Activated CD8-positive, alpha-beta T cell treated with anti-CD3 and anti-CD28 coated beads for 36 hours (primary cell): ENCODE data around the gene ASGR1. TPM values are rescaled to one million over a fixed set of nuclear protein-coding genes. Genes with fewer than 3 reads are reported as not detected.

Source experiments
- ATAC-seq: fragments of 200-7000 bp; cut with Tn5 transposase; one replicate; pipeline ENCODE4 v1.10.0; 2021; ENCODE audit warnings: mild to moderate bottlenecking, moderate library complexity
- CTCF ChIA-PET: fragments of 350-600 bp; sonication (Branson Sonifier 250); formaldehyde crosslinking; loops from one replicate; lab custom pipeline; 2021; ENCODE audit warnings: antibody characterized with exemption; lab: Charles Lee
- POLR2A ChIA-PET: fragments of 350-600 bp; sonication (Branson Sonifier 250); formaldehyde crosslinking; loops from one replicate; lab custom pipeline; 2021; ENCODE audit warnings: antibody characterized with exemption; lab: Charles Lee
- DNase-seq: peaks from one replicate; pipeline ENCODE4 v3.0.0-alpha.2; 2020
- H3K27ac Mint-ChIP-seq: one replicate; pipeline ENCODE4 v1.8.0; 2021; ENCODE audit warnings: mild to moderate bottlenecking, mixed read lengths
- H3K27me3 Mint-ChIP-seq: one replicate; pipeline ENCODE4 v1.8.0; 2021; ENCODE audit warnings: mixed read lengths
- H3K36me3 Mint-ChIP-seq: one replicate; pipeline ENCODE4 v1.8.0; 2021; ENCODE audit warnings: low read depth, mixed read lengths
- H3K4me1 Mint-ChIP-seq: one replicate; pipeline ENCODE4 v1.8.0; 2021; ENCODE audit warnings: low read depth, mixed read lengths
- H3K4me3 Mint-ChIP-seq: one replicate; pipeline ENCODE4 v1.8.0; 2021; ENCODE audit warnings: mild to moderate bottlenecking, moderate library complexity, mixed read lengths
- H3K9me3 Mint-ChIP-seq: one replicate; pipeline ENCODE4 v1.8.0; 2021; ENCODE audit warnings: mixed read lengths
- intact Hi-C: fragments of 100-400 bp; cut with micrococcal nuclease; formaldehyde crosslinking; loops from one replicate; pipeline ENCODE4 v1.10.0; 2022
- total RNA-seq, 2 experiments: library from RNA; stranded (reverse); gene quantifications; one replicate each; pipeline ENCODE4 v1.2.3, GENCODE V29; 2021
- TF ChIP-seq, protein P1 (sequence below): fragments of 200-600 bp; IDR thresholded peaks from one replicate; pipeline ENCODE4 v1.8.0; 2022; ENCODE audit warnings: antibody characterized with exemption, mild to moderate bottlenecking

ASGR1 gene
- total RNA-seq, 2 experiments from 2014 or later, result 2.6 to 3.9 TPM

DNA sequence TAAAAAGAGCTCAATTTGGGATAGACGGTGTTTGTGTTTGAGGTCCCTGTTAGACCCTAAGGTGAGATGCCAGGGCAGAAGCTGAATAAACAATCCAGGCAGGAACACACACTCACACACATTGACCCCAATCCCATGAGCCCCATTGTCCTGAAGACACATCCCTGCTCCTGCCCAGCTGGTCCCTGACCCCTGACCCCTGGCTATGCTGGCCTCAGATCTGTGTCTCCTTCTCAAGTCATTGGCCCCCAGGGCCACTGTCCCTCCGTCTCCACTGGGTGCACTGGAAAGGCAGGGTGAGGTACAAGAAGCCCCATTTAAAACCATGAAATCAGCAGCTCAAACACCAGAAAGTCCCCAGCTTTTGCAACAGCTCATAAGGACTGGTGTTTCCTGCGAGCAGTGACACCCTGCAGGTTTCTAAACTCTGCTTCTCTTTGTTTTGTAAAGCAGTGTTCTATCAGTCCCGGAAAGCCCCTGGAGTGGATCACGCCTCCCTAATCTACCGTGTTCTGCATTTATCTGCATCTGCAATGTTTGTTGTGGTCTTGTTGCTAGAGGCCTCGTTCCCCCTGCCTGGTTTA lies 46.6 kb downstream of the ASGR1 start:
- H3K4me3 Mint-ChIP-seq, result no peak overlapping the region
- DNase-seq, result peak; percentile 83

DNA sequence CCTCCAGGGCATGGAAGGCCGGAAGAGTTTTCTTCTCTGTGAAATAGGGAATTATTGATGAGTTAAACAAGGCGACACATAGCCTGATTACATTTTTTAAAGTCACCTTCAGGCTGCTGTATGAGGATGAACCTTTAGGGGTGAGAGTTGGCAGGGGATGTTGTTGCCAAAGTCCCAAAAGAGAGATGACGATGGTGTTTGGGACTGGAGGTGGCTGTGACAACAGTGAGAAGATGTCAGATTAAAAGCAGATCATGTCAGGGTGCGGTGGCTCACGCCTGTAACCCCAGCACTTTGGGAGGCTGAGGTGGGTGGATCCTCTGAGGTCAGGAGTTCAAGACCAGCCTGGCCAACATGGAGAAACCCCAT lies 47.8 kb downstream of the ASGR1 start:
- TF ChIP-seq, protein P1, sequence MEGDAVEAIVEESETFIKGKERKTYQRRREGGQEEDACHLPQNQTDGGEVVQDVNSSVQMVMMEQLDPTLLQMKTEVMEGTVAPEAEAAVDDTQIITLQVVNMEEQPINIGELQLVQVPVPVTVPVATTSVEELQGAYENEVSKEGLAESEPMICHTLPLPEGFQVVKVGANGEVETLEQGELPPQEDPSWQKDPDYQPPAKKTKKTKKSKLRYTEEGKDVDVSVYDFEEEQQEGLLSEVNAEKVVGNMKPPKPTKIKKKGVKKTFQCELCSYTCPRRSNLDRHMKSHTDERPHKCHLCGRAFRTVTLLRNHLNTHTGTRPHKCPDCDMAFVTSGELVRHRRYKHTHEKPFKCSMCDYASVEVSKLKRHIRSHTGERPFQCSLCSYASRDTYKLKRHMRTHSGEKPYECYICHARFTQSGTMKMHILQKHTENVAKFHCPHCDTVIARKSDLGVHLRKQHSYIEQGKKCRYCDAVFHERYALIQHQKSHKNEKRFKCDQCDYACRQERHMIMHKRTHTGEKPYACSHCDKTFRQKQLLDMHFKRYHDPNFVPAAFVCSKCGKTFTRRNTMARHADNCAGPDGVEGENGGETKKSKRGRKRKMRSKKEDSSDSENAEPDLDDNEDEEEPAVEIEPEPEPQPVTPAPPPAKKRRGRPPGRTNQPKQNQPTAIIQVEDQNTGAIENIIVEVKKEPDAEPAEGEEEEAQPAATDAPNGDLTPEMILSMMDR, result no peak
- ATAC-seq (no peak), DNase-seq (no peak)
- POLR2A ChIA-PET, result interaction anchor here (0.6 to 1.7 kb wide), 3 partner anchors 85 to 124 kb away, joined by 3 to 8 read pairs (median 3); no protein-coding TSS in a partner anchor
- Mint-ChIP-seq H3K4me3 (no peak overlapping the region), H3K36me3 (no peaks in the 10 kb centered on the region), H3K27ac (peak overlapping the region; percentile 53), H3K9me3 (no peaks in the 10 kb centered on the region), H3K4me1 (peaks cover 26% of the 10 kb centered on the region), H3K27me3 (peaks cover 2% of the 10 kb centered on the region)
- CTCF ChIA-PET, result interaction anchor here (11.2 kb wide), 1 partner anchor 82 kb away, joined by 371 read pairs; the partner anchor contains the start of gene SLC16A11
- intact Hi-C loops, result no loop called here

More for the DNA sequence above, 46.6 kb downstream of the ASGR1 start:
- intact Hi-C loops, result loop anchor here (1.0 kb wide), 1 partner anchor 86 kb away; no protein-coding TSS in a partner anchor
- H3K27me3 Mint-ChIP-seq, result peaks cover 4% of the 10 kb centered on the region
- peak overlapping the region; percentile 83 for H3K27ac Mint-ChIP-seq
- H3K36me3 Mint-ChIP-seq, result no peaks in the 10 kb centered on the region
- CTCF ChIA-PET, result interaction anchor here (0.6 to 11.2 kb wide), 14 partner anchors 9 to 222 kb away, joined by 3 to 371 read pairs (median 6); partner anchors contain the start of gene SLC16A11
- peaks cover 26% of the 10 kb centered on the region for H3K4me1 Mint-ChIP-seq
- POLR2A ChIA-PET, result interaction anchor here (1.3 to 1.7 kb wide), 2 partner anchors 87 to 90 kb away, joined by 3 to 8 read pairs; no protein-coding TSS in a partner anchor
- peak; percentile 94 for ATAC-seq
- TF ChIP-seq, protein P1, result no peak
- no peaks in the 10 kb centered on the region for H3K9me3 Mint-ChIP-seq

DNA sequence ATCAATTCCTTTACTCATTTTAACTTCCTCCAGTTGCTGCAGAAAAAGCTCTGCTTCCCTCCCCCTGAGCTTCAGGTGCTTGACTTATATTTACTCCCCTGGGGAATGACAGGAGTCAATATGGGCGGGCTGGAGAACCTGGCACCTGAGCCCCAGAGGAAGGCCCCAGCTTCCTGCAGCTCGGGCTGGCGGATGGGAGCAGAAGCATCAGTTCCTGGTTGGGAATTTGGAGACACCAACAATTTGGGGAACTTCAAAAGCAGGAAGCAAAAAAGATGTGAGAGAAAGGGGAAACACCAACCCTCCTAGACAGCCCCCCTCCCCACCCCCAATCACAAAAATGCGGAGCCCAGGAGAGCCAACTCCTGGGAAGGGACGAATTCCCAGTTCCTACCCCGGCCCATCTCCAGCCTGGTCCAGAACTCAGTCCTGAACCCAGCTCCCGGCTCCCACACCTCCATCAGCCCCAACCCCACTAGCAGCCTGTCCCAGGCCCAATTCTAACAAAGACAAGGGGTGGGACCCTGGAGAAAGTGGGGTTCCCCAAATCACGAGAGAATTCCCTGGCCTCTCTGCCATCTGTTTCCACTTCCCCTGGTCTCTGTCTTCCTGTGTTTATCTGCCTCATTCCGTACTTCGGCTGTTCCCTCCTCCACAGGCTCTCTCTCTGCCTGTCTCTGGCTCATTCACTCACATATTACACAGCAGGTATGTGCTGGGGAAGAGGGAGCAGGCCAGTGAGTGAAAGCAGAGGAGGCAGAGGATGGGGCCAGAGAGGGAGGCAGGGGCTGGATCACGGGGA lies 48.3 kb downstream of the ASGR1 start:
- ChIA-PET CTCF (interaction anchor here (0.8 to 11.2 kb wide), 5 partner anchors 47 to 85 kb away, joined by 3 to 371 read pairs (median 8); partner anchors contain the start of gene SLC16A11), POLR2A (interaction anchor here (1.7 kb wide), 1 partner anchor 85 kb away, joined by 8 read pairs; no protein-coding TSS in a partner anchor)
- Mint-ChIP-seq H3K9me3 (no peaks in the 10 kb centered on the region), H3K4me3 (no peak overlapping the region), H3K36me3 (no peaks in the 10 kb centered on the region), H3K27ac (peak overlapping the region; percentile 53), H3K27me3 (no peaks in the 10 kb centered on the region), H3K4me1 (peaks cover 22% of the 10 kb centered on the region)
- intact Hi-C loops, result no loop called here
- ATAC-seq, result no peak
- no peak for DNase-seq
- TF ChIP-seq, protein P1, result no peak

DNA sequence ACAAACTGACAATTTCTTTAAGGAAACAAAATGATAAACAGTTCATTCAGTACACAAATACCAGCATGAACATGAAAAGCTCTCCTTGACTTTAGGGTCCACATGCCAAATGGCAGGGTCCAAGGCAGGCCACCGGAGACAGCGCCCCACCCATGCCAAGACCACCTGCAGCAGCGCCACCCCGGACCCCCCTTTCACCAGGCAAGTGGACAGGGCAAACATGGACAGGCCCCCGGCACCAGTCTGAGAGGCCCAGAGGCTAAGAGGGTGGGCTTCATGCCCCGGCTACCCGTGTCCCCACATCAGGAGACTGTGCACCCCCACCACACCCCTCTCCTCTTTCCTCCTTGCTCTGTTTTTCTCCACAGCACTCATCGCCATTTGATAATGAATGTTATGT lies 49.9 kb downstream of the ASGR1 start:
- intact Hi-C loops, result no loop called here
- peaks cover 22% of the 10 kb centered on the region for H3K4me1 Mint-ChIP-seq
- no peak for ATAC-seq
- no peaks in the 10 kb centered on the region for H3K27me3 Mint-ChIP-seq
- H3K4me3 Mint-ChIP-seq, result no peak overlapping the region
- CTCF ChIA-PET, result interaction anchor here (1.0 to 1.9 kb wide), 5 partner anchors 77 to 126 kb away, joined by 3 to 9 read pairs (median 5); partner anchors contain the start of gene SLC16A11
- H3K27ac Mint-ChIP-seq, result no peak overlapping the region
- no peak for DNase-seq
- H3K36me3 Mint-ChIP-seq, result no peaks in the 10 kb centered on the region
- no peaks in the 10 kb centered on the region for H3K9me3 Mint-ChIP-seq
- TF ChIP-seq, protein P1, result no peak
- POLR2A ChIA-PET, result no interaction called here
